ENCODE results near the gene SLC4A9. TPM values are rescaled to one million over a fixed set of nuclear protein-coding genes. Genes with fewer than 3 reads are reported as not detected.

SLC4A9 gene
- total and polyA plus RNA-seq, 2 donors (not counting 3 experiments of a cell fraction or from before 2014, with no cell fraction given), result not detected

- Histone ChIP-seq H2AFZ (ENCODE audit: low read depth, low read length) (peak overlapping the region; percentile 3), H3K4me2 (ENCODE audit: insufficient read depth, low read length) (peak overlapping the region; percentile 29), H3K36me3 (ENCODE audit: control insufficient read depth in 2 of 2, extremely low read depth in 1 of 2, insufficient read depth in 2 of 2, low read length in 2 of 2) (no peaks in the 10 kb centered on the region), H3K27ac (ENCODE audit: insufficient read depth, low read depth, low read length) (peak overlapping the region; percentile 99), H3K79me2 (ENCODE audit: control insufficient read depth, insufficient read depth, low read length) (no peaks in the 10 kb centered on the region), H3K27me3 (ENCODE audit: control insufficient read depth in 2 of 2, insufficient read depth in 2 of 2, low read length in 2 of 2) (no peaks in the 10 kb centered on the region), H3K4me3 (replicated peaks in 1 of 3; ENCODE audit: insufficient read depth in 1 of 3, low read depth in 1 of 3, low read length in 3 of 3) (no peak overlapping the region), H3K9me3 (replicated peaks; ENCODE audit: control insufficient read depth, insufficient read depth, low read length) (no peaks in the 10 kb centered on the region), H4K20me1 (replicated peaks; ENCODE audit: control insufficient read depth, extremely low read depth, insufficient read depth, low read length) (no peaks in the 10 kb centered on the region), H3K9me1 (replicated peaks; ENCODE audit: control insufficient read depth, extremely low read depth, insufficient read depth, low read length) (no peaks in the 10 kb centered on the region), H3K4me1 (ENCODE audit: control insufficient read depth, extremely low read depth, insufficient read depth, low read length) (peaks cover 62% of the 10 kb centered on the region), H3K9ac (replicated peaks; ENCODE audit: extremely low read depth, insufficient read depth, low read length) (peak overlapping the region; percentile 95)
- POLR2A ChIA-PET, result interaction anchor here (0.7 to 1.7 kb wide), 2 partner anchors 22 to 80 kb away, joined by 3 to 14 read pairs; partner anchors contain the start of gene HBEGF
- intact Hi-C loops (cut with micrococcal nuclease) (no loop called here), dilution Hi-C loops (cut with MboI; ENCODE audit: extremely low pct_ligation_motif_present, low sequenced_read_pairs) (no loop called here)
- BruUV-seq (replicated peaks), result no TSS peak
- CTCF ChIA-PET, result interaction anchor here (1.6 to 4.6 kb wide), 5 partner anchors 13 to 79 kb away, joined by 3 to 40 read pairs (median 22); partner anchors contain the start of gene HBEGF
- DNase-seq (ENCODE audit: low read depth, low spot score), result no peak
- FAIRE-seq, result no peak
- TF ChIP-seq GATA2 (IDR thresholded peaks at IDR 0.05; ENCODE audit: insufficient read depth, insufficient read length, low read depth, low read length) (no peak), MYC (IDR thresholded peaks at IDR 0.05; ENCODE audit: low read depth, low read length) (no peak), JUN (IDR thresholded peaks at IDR 0.05; ENCODE audit: borderline replicate concordance, insufficient read depth, insufficient read length, low read depth) (no peak), CTCF (IDR thresholded peaks at IDR 0.05; ENCODE audit: extremely low read depth in 1 of 2, insufficient read depth in 1 of 2, low read depth in 1 of 2, low read length in 2 of 2) (no peak), EZH2 (IDR thresholded peaks at IDR 0.05; ENCODE audit: borderline replicate concordance, low read depth, low read length, severe bottlenecking) (no peak), FOS (IDR thresholded peaks at IDR 0.05; ENCODE audit: borderline replicate concordance, insufficient read depth, low read length) (no peak), POLR2A (IDR thresholded peaks at IDR 0.05; ENCODE audit: low read depth, low read length) (no peak), POLR2AphosphoS5 (IDR thresholded peaks at IDR 0.05; ENCODE audit: insufficient read depth, low read depth, low read length) (no peak), MAX (IDR thresholded peaks at IDR 0.05; ENCODE audit: insufficient read depth, insufficient read length) (no peak)
Measured at GRCh38 chr5:140324041-140324600, 35.9 kb upstream of the SLC4A9 start.
